RPMI7951 (cell line): ENCODE results near the gene MCF2L. TPM values are rescaled to one million over a fixed set of nuclear protein-coding genes. Genes with fewer than 3 reads are reported as not detected.
"Not testable (repeated sequence)": the region's sequence is repeated elsewhere in the genome, so short reads cannot be mapped to it uniquely, and the experiment has no call there.

Experiments
- DNase-seq: peaks from one replicate; pipeline ENCODE4 v3.0.0-alpha.2; 2012; ENCODE audit warnings: low read depth
- total RNA-seq: library from RNA; depleted of rRNA; stranded (reverse); fragments of >200 nt; shearing (Covaris generic); gene quantifications from 2 replicates; pipeline ENCODE4 v1.2.3, GENCODE V29; 2014

Gene MCF2L
- total RNA-seq, 1 experiment from 2014 or later, result 4.8 TPM

DNA sequence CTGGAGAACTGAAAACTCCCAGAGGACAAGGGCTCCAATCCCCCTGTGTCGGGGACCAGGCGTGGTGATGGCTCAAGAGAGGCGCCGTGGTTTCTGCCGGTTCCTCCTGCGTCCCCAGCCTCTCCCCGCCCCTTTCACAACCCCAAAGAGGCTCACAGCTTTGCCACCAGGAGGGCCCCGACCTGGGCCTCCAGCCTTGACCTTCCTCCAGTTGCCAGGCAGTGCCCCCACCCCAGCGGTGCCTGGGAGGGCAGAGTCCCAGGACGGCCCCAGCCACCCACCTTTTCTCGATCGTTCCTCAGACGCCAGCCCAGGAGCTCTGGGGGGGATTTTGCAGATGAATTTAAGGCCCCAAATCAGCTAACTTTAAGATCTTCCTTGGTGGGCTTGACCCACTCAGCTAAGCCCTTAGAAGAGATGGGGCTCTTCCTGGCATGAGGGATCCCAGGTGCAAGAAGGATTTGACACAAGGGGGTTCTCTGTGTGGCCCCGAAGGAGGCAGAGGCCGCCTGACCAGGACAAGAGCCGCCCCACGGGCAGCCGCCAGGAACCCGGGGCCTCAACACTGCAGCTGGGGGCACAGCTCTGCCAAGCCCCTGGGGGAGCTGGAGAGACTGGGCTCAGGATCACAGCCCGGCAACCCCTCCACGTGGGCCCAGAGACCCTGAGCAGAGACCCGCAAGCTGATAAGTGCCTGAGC, 47.0 kb downstream of the MCF2L start:
- no peak for DNase-seq

DNA sequence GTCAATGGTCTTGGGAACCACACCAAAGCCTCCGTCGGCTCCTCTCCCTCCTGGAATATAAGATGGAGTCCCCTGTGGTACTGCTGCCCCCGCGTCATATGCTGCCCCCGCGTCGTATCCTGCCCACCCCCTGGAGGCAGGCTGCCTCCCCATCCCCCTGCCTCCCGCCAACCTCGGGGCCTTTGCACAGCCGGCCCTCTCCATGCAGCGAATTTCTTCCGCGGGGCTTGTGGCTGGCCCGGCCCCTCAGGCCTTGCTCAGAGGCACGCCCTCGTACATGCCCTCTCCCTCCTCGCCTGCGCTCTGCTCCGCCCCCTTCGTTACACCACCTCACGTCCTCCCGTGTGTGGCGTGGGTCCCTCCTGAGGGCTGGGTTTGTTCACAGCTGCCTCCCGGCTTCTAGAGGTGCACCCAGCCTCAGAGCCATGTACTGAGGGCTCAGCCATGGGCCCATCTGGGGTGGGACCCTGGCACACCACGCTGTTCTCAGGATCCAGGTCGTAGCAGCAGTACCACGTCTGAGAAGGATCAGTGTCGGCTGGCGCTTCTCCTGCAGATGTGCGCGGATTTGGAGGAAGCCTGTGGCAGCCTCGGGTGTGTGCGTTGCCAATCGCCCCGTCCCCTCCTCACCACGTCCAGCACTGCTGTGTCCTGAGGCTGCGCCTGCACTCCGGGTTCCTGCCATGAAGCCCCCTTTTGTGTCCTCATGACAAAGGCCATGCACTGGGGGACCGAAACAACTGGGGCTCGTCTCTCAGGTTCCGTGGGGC, 47.7 kb downstream of the MCF2L start:
- no peak for DNase-seq

DNA sequence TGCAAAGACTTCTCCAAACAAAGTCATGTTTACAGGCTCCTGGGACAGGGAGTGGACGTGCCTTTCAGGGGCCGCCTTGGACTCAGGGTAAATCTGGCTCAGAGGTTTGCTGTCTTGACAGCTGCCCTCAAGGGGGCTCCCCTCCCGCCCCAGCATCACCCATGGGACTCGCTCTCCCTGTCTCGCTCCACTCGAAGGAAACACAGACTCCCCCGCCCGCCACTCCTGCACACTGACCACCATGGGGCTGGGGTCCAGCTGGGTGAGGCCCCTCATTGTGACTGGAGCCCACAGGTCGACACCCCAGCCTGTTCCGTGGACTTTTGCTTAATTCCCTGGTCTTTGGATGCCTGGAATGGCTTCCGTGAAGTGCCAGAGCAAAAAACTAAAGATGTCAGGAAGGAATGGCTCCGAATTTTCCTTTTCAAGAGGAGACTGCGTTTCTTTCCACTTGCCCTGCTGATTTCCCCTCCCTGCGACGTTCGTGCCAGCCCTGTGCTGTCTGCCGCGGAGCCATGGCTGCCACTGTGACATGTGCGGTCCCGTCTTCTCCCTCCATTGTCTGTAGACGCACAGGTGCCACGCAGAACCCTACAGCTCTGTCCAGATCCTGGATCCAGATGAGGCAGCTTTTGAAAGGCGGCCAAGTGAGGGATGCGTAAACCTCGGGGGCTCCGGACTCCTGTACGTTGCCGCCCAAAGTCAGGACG, 48.6 kb downstream of the MCF2L start:
- DNase-seq, result no peak

DNA sequence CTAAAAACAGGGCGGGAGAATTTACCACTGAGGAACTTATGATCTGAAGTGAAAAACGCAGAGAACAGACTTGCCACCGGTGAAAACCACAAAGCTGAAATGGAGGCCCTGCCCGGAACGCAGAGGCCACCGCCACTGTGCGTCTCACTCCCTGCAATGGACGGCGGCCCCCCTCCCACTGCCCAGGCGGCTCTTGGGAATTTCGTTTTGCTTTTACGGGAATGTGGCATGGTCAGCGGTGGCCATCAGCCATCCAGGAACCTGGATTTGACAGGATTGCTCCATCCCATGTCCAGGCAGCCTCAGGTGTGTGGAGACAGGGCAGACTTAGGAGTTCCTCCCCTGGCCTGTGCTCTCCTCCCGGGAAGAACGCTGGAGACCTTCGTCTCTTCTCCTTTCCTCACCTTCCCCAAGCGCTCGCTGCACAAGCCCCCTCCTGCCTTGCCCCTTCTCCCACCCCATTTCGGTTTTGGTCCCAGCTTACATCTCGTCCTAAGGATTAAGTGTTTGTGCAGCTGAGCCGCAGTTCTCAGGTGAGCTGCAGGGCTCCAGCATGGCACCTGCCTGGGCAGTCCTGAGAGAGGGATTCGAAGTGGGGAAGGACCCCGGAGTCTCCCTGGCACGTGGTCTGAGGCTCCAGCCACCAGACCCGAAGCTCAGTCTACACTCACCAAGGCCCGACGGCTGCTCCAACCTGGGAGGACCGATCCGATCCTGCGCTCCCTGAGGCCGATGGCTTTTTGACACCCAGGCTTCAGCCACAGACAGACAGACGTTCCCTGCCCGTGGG, 49.9 kb downstream of the MCF2L start:
- DNase-seq, result no peak

DNA sequence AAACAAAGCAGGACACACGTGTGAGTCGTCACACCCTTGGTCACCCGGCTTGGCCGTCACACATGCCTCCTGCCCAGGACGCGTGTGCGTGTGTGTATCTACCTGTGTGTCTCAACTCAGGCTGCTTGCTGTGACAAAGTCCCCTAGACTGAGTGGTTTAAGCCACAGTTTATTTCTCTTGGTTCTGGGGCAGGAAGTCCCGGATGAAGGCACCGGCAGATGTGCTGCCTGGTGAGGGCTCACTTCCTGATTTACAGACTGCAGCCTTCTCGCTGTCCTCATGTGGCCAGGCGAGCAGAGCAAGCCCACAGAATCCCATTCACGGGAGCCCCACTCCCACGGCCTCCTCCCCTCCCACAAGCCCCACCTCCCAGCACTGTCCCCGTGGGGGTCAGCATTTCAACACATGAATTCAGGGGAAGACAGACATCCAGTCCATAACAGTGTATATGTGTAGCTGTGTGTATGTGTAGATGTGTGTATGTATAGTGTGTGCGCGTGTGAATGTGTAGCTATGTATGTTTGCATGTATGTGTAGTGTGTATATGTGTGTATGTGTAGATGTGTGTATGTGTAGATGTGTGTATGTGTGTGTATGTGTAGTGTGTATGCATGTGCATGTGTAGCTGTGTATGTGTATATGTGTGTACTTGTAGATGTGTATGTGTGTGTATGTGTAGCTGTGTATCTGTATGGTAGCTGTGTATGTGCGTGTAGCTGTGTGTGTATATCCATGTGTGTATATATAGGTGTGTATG, 51.5 kb downstream of the MCF2L start:
- DNase-seq, result no peak

DNA sequence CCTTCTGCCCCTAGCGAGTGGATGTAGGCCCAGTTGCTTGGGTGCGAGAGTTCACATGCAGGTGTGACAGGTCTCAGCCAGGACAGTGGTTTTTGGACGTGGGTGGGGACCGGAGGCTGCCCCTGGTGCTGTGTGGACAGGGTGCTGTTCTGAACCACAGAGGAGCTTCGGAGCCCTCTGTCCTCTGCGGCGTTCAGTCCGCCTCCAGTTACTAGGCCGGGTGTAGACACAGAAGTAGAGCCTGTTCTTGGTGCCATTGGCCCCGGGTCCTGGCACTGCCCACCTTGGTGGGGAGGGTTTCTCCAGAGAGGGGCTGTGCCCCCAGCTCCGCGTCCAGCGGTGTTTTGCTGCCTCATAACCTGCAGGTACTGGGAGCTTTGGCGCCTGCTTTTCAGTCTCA, 52.4 kb downstream of the MCF2L start:
- DNase-seq, result no peak

DNA sequence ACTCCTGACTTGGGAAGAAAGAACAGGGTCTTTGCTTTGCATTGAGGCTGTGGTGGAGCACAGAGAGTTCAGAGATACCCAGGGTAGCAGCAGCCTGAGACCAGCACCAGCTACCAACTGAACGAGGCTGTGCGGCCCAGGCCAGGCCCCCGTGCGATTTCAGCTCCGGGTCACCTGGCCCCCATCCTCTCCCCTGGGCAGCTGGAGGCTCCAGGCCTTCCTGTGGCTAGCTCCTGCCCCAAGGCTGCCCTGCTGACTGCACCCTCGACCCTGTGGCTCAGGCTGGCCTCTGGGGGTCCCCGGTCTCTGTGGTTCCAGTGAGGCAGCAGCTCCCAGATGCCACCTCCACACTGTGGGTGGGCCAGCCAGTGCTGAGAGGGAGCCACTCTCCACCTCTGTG, 52.8 kb downstream of the MCF2L start:
- DNase-seq, result no peak

DNA sequence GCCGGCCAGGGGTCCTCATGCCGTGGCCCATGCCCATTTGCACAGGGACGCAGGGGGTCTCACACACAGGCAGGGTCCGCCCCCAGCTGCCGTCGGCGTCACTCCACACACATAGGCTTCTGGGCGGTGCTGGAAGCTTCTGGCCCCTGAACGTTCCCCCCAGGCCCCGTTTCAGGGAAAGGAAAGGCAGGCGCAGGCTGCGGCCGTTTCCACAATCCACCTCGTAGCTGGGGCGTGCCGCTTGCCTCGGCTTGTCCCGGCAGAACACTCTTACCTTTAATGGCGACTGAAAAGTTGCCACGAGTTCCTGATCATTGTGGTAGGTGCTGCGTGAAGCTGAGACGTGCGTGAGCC, 53.4 kb downstream of the MCF2L start:
- DNase-seq, result no peak

DNA sequence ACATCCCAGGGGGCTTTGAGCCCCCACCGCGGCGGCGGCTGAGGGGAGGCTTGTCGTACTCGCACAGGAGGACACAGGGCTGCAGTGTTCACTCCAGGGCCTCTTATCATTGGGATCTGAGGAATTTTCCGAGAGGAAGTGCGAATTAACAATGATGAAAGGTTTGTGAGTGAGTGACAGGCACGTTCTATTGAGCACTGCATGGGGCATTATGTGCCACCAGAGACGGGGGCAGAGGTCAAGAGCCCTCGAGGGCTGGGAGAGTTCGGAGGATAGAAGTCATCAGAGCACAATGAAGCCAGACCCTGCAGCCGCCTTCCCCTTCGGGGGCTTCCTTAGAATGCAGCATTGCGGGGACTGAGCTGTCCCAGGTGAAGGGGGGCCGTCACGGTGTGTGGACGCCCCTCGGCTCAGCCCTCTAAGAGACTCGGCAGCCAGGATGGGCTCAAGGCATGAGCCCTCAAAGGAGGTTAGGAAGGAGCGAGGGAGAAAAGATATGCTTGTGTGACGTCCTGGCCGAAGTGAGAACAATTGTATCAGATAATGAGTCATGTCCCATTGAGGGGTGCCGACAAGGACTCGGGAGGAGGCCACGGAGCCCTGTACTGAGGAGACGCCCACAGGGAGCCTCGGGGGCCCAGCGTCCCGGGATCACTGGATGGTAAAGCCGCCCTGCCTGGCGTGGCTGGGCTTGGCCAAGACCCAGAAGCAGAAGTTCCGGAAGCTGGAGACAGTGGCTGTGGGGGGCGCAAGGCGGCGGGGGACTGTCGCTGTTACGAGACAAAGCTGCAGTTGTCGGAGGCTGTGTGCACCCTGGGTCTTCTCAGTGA, 53.9 kb downstream of the MCF2L start:
- DNase-seq, result peak; percentile 43

DNA sequence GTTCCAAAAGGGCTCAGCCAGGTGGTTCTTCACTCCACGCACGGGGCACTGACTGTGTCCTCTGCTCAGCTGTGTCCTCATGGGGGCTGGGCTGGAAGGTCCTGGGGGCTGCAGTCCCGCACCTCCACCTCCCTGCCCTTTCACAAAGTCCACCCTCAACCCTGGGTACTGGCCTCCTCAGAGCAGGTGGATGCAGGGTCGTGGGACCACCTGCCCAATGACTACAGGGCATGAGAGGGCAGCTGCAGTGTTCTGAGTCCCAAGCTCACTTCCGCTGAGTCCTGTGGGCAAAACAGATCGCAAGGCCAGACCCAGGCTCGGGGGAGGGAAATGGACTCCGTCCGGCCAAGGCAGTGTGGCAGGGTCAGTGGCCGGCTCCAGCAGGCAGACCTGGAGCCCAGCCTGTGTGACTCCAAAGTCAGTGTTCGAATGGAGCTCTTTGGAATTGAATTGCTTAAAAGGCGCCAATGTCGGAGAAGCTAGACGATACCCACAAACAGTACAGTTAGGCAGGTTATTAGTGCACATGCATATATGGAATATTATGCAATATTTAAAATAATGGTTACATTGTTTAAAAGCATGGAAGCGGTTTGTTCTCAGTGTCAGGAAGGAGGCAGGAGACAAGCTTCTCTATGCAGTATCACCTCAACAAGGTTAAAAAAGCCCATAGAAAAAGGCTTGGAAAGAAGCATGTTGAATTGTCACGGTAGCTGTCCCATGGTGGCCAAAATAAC, 54.8 kb downstream of the MCF2L start:
- no peak for DNase-seq

DNA sequence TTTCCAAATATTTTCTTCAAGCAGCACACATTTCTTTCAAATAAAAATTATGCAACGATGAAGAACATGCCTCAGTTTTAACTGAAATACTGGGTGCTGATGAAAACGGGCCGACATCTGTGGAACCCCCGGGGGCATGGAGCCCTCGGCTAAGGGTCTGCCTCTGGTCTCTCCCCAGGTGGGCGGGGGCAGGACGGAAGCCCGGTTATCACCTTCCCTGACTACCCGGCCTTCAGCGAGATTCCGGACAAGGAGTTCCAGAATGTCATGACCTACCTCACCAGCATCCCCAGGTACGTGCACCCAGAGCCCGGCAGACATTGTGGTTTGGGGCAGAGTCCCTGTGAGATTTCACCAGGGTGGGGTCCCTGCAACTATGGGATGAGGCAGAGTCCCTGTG, 55.5 kb downstream of the MCF2L start:
- DNase-seq, result no peak

DNA sequence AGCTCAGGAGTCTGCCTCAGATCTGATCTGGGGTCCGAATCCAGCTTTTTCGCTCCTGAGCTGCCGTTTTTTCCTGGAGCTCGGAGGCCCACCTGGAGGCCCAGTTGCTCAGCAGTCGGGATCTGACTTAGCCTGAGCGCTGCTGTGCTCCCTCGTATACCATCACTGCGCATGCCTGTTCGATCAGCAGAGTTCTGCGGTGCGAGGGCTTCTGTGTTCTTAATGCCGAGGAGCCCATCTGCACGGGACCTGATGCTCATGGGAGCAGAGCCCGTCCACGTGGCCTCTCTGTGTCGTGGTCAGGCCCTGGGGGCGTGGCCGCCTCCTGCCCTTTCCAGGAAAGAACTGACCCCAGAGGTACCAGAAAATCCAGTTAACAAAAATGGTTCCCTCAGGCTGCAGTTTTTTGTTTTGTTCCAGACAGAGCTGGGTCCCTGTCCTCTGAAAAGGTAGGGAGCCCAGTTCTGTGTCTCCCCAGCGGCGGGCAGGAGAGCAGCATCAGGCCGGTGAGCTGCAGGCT, 57.4 kb downstream of the MCF2L start:
- no peak for DNase-seq

DNA sequence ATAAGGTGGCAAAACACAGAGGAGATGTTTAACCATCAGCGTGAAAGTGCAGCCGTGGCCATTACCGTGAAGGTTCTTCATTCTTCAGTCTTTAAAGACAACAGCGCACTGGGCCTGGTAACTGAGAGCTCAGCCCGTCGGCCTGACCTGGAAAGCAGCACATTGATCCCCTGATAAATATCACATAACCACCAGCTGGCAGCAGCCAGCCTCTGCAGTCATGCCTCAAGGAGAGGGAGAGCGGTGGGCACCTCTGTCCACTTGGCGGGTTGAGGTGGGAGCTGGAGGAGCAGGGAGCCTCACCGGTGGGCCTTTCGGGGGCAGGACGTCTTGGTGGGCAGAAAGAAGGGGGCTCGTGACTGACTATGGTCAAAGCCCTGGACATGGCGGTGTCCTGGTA, 58.1 kb downstream of the MCF2L start:
- DNase-seq, result no peak

DNA sequence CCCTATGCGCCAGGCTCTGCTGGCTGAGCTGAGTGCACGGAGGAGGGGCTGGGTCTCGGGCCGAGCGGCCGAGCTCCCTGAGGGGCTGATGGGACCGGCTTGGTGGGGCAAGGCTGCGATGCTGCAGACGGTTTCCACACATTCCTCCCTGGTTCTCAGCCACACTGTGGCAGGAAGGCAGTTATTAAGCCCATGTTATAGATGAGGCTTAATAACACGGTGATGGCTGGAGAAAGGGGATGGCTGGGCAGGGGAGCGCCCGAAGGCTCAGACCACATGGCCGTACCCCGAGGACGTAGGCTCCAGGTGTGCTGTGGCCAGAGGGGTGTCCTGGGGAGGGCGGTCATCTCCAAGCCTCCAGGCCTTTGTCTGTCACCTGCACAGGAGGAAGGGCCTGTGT, 58.6 kb downstream of the MCF2L start:
- no peak for DNase-seq

DNA sequence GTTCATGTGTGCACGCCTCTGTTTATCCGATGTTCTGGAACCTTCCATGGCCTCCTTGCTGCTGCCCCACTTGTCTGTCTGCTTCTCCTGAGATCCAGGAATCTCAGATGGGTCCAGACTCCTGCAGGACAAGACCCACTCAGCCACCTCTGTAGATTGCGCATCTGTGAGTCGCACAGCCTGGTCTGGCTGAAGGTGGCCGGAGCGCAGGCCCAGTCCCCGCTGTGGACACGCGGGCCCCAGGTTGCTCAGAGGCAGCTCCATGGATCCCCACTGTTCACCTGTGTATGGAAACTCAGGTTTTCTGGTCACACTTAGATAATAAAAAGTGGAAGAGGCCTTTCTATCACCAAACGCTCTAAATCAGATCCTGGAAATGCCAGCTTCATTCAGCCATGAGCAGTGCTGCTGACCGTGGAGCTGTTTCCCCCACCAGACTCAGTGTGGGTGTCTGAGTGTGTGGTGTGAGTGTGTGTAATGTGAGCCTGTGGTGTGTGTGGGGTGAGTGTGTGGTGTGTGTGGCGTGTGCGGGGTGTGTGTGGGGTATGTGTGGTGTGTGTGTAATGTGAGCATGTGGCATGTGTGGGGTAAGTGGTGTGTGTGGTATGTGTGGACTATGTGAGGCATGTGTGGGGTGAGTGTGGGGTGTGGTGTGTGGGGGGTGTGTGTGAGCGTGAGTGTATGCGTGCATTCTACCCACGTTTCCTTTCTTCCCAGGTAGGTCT, 59.5 kb downstream of the MCF2L start:
- DNase-seq, result no peak

DNA sequence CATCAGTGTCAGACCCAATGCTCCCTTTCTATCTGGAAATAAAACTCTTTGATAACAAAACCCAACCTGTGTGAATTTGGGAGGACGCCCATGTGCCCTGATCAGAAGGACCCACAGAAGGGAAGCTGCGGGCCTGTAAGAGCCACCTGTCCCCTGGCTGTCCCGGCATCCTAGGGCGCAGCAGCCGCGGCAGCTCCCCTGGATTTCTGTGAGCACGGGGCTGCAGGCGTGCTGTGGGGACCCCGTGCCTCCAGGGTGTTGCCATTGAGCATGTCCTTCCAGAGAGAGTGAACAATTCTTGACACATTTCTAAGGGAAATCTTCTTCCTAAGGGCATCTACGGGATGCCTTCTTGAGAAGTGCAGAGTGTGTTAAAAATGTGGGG, 60.0 kb downstream of the MCF2L start:
- no peak for DNase-seq

DNA sequence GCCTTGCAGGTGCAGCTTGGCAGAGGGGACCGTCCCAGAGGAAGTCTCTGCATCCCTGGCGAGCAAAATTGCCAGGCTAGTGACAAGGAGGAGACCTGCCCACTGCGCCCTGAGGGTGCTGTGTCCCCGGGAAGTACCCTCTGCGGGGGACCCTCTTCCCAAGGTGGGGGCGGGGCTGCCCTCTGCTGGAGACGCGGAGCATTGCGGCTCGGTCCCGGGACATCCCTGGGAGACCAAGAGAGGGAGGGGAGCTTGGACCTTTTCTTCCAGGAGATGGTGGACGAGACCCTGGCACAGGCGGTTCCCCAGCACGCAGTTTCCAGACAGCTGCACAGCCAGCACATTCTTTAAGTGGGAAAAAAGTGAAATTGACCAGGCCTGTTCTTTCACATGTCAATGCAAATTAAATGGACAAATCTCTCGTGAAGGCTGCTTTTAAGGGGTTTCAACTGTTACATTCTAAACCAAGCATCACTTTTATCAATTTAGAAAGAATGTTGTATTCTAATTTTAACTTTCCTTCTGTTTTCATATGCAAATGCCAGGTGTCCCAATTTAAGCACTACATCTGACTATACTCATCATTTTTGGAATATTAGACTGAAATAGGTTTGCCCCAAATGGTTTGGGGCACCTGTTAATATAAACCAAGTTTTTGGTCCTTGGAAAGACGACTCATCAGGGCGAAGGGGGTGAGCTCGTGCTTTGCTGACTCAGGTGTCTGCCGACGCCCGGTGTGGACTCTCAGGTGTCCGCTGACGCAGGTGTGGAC, 60.7 kb downstream of the MCF2L start:
- no peak for DNase-seq

DNA sequence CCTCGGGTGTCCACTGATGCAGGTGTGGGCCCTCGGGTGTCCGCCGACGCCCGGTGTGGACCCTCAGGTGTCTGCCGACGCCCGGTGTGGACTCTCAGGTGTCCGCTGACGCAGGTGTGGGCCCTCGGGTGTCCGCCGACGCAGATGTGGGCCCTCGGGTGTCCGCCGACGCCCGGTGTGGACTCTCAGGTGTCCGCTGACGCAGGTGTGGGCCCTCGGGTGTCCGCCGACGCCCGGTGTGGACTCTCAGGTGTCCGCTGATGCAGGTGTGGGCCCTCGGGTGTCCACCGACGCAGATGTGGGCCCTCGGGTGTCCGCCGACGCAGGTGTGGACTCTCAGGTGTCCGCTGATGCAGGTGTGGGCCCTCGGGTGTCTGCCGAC, 61.2 kb downstream of the MCF2L start:
- not testable (repeated sequence) for DNase-seq
